NCI-H1930 (cell line): ENCODE measurements around the gene PNISR.

ENCODE experiments used
- DNase-seq, 2 experiments: peaks; one replicate each; lab custom pipeline; 2025; lab: John Stamatoyannopoulos, UW

Gene PNISR

GRCh38 chr6:99402448-99402847, 22.7 kb downstream of the PNISR start:
- no peak for DNase-seq

DNA sequence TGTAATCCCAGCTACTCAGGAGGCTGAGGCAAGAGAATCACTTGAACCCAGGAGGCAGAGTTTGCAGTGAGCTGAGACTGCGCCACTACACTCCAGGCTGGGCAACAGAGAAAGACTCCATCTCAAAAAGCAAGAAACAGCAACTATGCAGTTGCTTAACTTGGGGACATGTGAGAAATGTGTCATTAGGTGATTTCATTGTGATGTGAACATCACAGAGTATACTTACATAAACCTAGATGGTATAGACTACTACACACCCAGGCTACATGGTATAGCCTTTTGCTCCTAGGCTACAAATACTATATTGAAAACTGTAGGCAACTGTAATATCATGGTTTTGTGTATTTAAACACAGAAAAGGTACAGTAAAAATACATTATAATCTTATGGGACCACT, 27.8 kb downstream of the PNISR start:
- no peak for DNase-seq

DNA sequence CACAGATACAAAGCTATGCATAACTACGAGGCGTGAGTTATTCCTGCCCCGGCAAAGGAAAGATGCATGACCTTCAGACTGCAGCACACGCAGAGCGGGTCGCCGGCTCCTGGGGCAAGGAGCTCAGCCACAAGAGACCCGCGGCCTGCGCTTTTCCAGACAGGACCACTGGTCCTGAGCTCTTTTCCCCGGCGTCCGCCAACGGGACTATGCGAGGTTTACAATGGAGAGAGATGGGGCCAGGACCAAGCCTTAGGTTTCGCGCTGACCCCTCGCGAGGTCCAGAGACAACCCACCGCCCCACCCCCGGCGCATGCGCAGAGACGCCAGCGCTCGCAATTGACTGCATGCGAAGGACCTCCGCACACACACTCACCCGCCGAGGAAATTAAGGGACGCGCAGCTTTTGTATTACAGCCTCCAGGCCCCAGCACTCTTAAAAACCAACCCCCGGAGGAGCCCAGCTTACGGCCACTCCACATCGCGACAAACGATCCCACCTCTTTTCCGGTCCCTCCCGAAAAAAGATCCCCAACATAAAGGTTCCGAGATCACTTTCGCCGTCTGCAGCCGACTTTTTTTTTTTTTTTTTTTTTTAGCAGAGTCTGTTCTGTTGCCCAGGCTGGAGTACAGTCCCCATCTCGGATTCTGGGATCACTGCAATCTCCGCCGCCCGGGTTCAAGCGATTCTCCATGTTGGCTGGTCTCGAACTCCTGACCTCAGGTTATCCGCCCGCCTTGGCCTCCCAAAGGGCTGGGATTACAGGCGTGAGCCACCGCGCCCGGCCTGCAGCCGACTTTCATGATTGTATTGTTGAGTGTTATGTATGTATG, 31.2 kb downstream of the PNISR start, which contains the start of gene COQ3:
Gene COQ3 (minus strand): TSS at position 498 of the 834 bp plus-strand sequence. CDS start 16 bp downstream, at position 482.
- DNase-seq, result peak; percentile 73 to 75

DNA sequence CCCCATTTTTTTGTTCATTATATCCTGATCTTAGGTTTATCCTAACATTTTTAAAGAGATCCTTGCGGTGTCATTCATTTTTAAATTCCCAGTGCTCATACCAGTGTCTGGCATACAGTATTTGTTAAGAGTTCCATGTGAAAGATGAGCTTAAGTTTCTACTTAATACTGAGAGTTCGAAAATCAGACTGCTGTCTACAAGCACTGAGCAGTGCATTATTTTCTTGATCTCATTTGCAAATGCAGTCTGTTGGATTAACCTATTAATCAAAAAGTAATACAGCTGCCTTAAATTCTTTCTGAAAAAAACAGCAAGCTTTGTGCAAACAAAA, 31.8 kb downstream of the PNISR start:
- no peak for DNase-seq

GRCh38 chr6:99390896-99391295, 34.2 kb downstream of the PNISR start:
- DNase-seq, result no peak

DNA sequence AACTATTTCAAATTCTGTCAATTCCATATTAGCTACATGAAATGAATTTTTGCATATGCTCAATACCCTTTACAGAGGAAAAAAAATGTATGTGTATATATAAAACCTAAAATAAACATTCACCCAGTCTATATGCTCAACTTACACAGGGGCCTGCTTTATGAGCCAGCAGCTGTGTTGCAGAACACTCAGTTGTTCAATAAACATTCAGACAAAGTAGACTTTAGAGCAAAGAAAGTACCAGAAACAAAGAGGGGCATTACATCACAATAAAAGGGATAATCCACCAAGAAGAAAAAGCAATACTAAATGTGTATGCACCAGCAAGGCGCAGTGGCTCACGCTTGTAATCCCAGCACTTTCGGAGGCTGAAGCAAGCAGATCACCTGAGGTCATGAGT, 40.6 kb downstream of the PNISR start:
- no peak for DNase-seq

- DNase-seq, result no peak
Observed at GRCh38 chr6:99378636-99379035, 46.5 kb downstream of the PNISR start.

GRCh38 chr6:99369533-99369932, 55.6 kb downstream of the PNISR start:
- no peak for DNase-seq

DNA sequence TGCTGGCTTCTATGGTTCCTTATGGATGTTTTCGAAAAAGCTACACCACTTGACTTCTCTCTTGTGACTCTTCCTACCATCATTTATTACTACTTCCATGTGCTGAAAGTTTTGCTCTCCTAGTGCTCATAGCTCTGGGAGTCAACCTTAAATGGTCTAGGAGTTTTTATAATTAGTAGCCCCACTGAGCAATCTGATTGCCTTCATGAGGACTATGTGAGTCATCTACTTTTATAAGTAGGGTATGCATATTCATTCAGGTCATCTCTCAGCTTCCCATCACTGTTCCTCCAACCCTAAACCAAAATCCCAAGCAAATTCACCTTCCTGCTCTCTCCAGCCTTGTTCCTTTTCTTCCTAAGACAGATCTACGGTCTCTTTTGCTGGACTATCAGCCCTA, 58.3 kb downstream of the PNISR start:
- no peak for DNase-seq

- no peak for DNase-seq
Observed at GRCh38 chr6:99364026-99364425, 61.1 kb downstream of the PNISR start.

DNA sequence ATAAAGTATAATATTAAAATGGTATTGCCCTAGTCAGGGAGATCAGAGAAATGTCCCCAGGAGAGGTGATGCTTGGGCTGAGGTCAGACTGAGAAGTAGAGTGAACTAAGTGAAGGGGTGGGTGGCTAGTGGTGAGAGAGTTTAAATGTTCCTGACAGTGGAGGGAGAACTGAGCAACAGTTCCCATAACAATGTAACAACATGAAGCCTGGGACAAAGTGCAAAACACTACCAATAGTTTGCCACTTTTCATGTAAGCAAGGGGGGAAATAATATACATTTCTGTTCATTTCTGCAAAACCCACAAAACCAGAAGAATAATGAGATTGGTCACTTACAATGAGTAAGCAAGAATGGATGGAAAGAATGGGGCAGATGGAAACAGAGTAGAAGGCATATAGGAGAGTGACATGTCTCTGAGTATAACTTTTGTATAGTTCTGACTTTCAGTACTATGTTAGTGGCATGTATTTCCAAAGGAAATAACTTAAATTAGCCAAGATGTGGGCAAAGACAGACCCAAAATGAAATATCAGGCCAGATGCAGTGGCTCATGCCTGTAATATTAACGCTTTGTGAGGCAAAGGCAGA, 62.3 kb downstream of the PNISR start:
- no peak for DNase-seq

DNA sequence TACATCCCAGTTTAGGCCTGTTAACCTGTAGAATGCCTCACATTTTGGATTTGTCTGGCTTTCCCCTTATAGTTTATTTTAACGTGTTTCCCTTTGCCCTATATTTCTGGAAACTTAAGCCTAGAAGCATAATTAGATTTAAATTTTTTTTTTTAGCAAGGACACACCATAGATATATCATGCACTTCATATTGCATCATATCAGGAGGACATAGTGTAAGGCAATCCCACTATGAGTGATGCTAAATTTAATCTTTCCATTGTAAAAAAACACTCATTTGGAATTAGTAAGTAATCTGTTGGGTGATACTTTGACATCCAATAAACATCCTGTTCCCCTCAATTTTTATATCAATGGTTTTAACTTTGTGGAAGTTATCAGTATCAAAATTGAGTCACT, 65.3 kb downstream of the PNISR start:
- no peak for DNase-seq

DNA sequence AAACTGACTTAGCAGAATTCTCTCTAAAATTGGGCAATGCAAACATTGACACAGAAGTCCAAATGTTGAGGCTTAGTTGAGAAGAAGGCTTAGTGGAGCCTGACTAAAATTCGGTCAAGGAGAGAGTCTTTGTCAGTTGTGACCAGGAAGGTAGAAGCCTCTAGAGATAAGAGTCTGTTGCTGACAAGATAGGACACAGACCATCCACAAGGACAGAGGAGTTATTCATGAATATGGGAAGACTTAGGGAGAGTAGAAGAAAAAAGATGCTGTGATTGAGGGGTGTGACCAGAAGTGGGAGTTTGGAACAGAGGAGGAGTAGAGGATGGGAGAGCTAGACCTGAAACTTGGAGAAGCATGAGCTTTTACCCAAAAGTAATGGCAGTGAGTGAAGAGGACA, 68.5 kb downstream of the PNISR start:
- no peak for DNase-seq

GRCh38 chr6:99354983-99355382, 70.1 kb downstream of the PNISR start:
- DNase-seq, result no peak

DNA sequence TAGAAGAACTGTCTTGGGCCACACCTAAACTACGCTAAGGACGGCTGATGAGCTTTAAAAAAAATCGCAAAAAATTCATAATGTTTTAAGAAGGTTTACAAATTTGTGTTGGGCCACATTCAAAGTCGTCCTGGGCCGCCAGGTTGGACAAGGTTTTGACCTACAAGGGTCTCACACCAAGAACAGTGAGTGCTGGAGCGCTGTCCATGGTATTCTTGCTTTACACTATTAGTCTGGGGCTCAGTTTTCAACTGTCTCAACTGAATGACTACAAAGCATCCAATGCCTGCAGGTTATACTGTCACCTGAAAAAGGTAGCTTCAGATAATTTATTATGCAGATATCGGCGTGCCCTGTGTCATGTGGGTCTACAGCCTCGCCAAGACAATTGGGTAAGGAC, 72.0 kb downstream of the PNISR start:
- no peak for DNase-seq

DNA sequence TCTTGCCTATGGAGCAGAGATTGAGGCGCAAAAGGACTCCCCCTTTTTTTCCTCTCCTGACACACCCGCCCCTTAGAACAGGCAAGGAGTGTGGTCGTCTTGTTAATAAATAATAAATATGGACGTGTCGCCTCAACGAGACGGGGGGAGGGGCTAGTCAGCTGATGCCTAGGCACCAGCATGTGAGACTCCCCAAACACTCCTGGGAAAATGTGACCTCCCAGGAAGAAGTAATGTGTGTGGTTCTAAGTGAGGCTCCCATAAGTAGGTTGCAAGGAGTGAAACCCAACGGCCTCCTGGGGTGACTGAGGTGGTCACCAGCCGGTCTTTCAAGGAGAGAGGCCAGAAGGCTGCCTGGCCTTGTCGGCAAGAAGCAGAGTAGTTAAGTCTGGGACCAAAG, 74.5 kb downstream of the PNISR start:
- DNase-seq, result no peak

- DNase-seq, result peak; percentile 62 to 72
Observed at GRCh38 chr6:99349171-99350141, 75.7 kb downstream of the PNISR start, which contains the start of gene FAXC. TSS of gene FAXC (minus strand) at chr6:99349674. CDS start at chr6:99349372, 302 bp downstream.

DNA sequence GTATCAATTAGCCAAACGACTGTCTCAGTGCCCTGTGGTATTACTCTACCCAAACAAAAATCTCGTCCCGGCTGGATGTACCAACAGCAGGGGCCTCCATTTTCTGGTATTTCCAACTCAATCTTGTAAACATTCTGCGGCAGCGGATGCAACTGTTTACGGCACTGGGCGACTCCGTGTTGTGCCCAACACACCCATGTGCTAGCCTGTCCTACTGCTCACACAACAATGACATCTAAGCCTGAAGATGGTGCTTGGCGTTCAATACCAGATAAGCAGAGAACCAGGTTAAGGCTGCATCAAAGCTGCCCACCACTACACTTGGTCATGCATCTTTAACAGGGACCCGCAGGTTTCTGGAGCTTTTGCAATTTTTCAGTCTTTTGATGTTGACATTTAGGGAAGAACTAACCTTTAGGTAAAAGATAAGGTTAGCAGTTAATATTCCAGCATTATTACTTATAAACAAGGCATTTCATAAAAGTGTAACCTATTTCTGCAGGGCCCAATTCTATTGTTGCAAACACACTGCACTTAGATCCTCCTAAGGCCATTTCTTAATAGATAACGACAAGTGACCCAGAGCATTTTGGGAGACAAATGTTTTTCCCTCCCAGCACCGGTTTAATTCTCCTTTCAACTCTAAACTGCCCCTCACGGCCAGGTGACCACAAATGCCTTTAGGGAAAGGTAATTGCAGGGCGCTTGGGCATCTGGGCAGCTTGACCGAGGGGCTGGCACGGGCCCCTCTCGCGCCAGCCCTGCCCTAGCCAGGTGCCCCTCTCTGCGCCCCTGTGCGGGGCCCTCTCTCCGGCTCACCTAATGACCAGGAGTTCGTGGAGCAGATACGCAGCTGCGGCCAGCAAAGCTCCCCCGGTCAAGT, 76.6 kb downstream of the PNISR start:
- no peak for DNase-seq
